Fibroblast of lung (primary cell): ENCODE data around the gene ITPR2.
A peak's percentile ranks its signal among the peaks of the same experiment; 100 is the strongest.

Experiments used
- EZH2 ChIP-seq: IDR thresholded peaks from 2 replicates; pipeline ENCODE4 v1.5.1; 2012; ENCODE audit warnings: low read length, control low read depth, mild to moderate bottlenecking; ENCODE audit errors: missing control alignments
- TF ChIP-seq, protein P1 (sequence below), 2 donors: IDR thresholded peaks in 1 of 2; conservative IDR thresholded peaks in 1 of 2; 1 replicate in 1 of 2; 2 replicates in 1 of 2; pipeline ENCODE4 v1.5.1; 2011 to 2012; ENCODE audit warnings: low read length in 2 of 2, control low read depth in 1 of 2, inconsistent platforms in 1 of 2, low read depth in 1 of 2, mild to moderate bottlenecking in 1 of 2

DNA sequence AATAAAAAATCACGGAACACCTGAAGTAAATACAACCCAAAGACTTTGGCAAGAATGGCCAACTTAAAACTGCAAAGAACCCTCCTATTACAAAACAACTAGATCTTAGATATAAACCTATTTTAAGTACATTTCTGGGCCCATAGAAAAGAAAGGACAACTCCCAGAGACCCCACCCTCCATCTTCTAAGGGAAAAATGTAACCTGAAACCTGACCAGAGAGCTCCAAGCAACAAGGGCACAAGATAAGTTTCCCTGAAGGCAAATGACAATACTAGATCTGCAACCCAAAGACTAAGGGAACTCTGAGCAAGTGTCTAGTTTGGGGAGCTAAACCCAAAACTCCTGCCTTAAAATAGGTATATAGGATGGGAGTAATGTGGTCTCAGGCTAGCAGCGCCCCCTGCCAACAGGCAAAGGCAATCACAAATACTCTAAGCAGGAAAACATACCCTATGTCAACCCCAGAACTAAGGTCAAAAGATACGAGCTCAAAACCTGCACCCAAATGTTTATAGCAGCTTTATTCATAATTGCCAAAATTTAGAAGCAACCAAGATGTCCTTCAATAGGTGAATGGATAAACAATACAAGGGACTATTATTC is 218.9 kb downstream of the ITPR2 start:
- TF ChIP-seq, protein P1, sequence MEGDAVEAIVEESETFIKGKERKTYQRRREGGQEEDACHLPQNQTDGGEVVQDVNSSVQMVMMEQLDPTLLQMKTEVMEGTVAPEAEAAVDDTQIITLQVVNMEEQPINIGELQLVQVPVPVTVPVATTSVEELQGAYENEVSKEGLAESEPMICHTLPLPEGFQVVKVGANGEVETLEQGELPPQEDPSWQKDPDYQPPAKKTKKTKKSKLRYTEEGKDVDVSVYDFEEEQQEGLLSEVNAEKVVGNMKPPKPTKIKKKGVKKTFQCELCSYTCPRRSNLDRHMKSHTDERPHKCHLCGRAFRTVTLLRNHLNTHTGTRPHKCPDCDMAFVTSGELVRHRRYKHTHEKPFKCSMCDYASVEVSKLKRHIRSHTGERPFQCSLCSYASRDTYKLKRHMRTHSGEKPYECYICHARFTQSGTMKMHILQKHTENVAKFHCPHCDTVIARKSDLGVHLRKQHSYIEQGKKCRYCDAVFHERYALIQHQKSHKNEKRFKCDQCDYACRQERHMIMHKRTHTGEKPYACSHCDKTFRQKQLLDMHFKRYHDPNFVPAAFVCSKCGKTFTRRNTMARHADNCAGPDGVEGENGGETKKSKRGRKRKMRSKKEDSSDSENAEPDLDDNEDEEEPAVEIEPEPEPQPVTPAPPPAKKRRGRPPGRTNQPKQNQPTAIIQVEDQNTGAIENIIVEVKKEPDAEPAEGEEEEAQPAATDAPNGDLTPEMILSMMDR (conservative IDR thresholded peaks at IDR 0.05 in 1 of 2, IDR thresholded peaks at IDR 0.05 in 1 of 2; ENCODE audit: low read depth in 1 of 2, low read length in 2 of 2), result peak; percentile 35 to 75
- TF ChIP-seq EZH2, result no peak
